GM03348 (cell line): ENCODE data around the gene USP2.

Experiments used
- DNase-seq: peaks from one replicate; pipeline ENCODE4 v3.0.0; 2012; ENCODE audit warnings: low spot score

Gene USP2

DNA sequence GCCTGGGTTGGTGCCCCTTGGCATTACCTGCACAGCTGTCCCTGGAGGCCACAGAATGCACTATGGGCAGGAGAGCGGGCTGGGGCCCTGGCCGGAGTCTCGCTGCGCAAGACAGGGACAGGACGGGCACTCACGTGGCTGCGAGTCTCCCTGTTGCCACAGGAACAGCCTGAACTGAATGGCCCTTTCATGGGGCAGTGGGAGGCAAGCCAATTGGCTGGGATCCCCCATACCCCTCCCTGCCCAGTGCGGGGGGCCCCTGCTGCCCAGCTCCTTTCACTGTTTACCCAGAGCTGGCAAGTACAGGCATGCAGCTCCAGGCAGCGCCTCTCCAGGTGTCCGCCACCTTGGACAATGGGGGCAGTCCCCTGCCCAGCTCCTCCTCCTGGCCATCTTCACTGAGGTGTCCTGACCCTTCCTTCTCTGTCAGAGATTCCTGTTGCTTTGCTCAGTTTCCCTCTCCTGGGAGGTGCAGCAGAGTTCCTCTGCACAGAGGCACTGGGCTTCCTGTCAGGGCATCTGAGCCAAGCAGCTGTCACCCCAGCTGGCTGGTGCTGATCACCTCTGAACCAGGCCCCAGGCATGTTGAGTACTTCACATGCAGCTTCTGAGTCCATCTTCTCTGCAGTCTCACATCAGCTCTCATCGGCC is 5.2 kb downstream of the USP2 start:
- no peak for DNase-seq

DNA sequence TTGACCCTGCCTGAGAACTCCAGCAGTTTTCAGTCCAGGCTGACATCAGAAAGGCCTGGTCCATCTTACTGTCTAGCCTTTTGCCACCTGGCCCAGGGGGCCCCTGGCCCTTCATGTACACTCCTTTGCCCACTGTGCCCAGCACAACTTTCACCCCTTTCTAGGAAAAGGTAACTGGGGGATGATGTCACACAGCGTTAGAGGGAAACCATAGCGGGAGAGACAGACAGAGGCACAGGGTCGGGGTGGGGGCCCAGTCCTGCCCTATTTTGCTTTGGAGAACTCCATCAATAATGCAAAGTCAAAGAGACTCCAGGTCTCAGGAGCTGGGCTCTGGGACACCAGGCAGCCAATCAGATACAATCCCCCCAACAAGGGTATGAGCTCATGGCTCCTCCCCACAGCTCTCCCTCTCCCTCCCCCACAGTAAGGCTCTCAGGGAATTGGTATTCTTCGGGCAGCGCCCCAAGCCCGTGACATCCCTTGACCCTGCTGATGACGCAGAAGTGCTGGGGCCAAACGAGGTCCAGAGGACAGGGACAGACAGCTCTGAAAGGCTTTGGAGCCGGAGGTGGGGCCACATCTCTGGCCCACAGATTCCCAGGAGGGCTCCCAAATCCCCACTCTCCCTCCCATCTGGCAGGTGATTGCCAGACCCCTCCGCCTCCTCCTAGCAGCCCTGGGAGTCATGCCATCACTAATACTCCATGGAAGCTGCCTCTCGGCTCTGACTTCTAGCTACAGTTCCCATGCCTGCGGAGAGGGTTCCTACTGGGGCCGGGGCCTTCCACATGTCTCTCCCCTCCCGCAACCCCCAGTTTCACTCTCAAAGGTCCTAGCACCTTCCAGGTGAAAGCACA is 5.9 kb downstream of the USP2 start:
- peak; percentile 53 for DNase-seq

DNA sequence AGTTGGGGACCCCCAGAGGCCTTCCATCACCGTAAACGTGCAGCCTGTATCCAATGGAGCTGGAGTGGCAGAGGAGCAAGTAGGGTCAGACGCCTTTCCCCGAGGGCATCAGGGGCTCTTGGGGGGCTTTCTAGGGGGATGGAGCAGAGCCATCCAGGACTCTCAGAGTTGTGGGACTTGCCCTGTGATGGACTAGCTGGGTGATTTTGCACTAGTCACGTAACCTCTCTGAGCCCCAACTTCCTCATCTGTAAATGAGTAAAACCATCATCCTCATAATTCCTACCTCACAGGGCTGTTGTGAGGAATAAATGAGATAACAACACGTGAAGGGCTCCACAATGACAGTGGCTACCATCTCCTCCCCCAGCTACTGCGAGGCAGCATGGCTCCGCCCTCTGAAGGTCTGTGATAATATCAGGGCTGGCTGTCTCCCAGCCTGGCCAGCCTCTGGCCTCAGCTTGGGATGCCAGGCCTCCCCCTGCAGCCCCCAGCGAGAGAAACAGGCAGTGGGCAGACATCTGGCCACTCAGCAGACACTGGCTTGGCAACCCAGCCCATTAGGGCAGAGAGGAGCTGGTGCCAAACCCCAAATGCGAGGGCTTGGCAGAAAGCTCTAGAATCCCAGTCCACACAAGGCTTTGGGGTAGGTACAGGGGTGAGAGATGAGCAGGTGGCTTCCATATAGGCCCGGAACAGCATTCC is 6.7 kb downstream of the USP2 start:
- no peak for DNase-seq

DNA sequence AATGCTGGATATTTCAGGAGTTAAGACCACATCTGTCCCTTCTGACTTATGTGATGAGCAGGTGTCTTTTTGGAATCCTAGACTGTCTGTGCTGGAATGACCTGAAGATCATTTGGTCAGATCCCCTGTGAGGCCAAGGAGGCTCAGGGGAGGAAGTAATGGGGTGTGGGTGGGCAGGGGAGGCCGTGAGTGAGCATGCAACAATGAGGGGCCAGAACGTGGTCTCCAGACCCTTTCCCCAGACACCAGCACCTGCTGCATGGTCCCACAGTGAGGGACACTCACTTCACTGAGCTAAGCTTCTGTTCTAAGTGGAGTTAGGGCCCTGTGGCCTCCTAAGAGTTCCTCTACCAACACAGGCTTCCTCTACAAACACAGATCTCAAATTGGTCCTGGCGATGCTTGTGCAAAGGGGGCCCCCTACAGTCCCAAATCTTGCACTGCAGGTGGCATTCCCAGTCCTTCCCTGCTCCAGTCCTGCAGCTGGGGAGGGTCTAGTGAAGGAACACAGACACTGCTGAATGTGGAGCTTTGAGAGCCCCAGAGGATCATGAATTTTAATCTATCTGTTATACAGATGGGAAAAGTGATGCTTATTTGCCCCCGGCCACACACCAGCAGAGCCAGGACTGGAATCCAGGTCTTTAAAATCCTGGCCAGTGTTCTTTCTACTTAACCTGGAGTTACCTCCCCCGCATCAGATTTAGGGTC is 7.4 kb downstream of the USP2 start:
- peak; percentile 84 for DNase-seq

DNA sequence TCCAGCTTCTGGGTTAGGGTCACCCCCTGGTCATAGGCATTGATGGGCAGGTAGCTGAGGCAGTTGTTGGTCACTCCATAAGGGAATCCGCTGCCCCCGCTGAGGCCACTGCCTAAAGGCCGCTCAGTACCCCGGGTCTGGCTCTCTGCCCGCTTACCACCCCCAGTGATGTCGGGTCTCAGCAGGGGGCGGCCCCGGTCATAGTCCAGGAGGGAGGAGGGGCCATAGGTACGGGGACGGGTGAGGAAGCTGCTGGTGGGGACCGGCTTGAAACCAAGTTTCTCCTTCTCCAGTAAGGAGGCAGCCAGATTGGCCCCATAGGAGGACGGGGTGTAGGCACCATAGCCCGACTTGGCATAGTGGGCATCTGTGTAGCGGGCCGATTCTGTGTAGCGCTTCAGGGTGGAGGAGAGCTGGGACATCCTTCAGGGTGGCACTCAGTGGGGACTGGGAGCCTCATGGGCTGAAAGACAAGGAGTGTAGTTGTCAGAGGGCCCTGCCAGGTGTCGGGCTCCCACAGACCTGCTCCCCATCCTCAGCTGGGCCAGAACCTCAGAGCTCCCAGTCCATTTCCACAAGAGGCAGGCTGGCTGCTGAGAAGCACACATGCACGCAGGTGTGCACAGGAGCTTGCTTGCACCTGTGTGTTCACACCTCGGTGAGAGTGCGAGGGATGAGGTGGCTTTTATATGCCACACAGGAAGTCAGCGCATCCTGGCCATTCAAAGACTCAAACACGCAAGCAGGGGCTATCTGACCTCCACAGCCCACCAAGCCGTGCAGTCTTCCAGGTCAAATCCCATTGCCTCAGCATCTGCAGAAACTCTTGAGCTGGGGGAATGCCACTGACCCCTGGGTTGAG is 8.2 kb downstream of the USP2 start:
- DNase-seq = no peak

DNA sequence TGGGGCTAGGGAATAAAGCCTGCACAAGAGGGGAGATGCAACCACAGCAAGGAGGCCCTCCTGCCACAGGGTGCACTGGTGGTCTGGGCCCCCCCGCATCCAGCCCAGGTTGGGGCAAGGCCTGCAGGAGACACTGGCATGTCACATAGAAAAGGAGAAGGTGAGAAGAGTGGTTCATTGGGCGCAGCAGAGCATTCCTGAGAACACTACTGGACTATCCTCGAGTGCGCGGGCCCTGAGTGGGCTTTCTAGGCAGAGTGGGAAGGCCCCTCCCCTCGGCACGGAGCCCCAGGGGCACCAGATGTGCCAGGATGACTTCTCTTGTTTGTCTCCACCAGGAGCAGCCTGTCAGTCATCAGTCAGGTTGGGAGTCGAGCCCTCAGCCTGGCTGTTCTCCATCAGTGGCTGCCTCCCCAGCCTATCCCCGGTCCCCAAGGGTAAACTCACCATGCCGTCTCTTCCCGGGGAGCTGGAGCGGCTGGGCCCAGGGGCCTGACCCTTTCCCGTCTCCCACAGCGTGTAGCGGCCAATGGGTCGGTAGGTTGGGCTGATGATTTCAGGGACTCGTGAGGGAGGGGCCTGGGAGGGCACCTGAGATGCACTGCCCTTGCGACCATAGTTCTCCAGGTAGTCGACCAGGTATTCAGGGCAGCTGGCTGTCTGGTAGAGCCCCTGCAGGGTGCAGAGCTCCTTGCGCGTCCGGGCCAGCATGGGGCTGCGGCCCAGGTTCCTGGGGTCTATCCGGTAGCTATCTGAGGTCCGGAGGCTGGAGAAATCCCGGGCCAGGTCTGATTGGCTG is 9.0 kb downstream of the USP2 start:
- DNase-seq = no peak

DNA sequence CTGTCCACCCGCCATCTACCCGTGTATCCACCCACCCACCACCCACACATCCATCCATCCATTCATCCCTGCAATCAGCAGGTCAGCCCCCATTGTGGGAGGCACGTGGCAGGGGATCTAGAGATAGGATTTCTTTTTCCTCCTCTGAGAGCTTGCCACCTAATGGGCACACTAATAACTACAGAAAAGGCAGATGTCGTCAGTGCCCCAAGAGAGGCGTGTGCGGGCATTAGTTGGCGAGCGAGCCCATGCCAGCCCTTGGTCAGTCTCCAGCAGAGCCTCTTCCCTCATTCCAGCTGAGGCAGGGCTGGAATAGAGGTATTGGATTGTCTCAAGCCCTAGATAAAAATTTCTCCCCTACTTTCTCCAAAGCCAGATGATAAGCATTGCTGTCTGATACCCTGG is 9.7 kb downstream of the USP2 start:
- no peak for DNase-seq

DNA sequence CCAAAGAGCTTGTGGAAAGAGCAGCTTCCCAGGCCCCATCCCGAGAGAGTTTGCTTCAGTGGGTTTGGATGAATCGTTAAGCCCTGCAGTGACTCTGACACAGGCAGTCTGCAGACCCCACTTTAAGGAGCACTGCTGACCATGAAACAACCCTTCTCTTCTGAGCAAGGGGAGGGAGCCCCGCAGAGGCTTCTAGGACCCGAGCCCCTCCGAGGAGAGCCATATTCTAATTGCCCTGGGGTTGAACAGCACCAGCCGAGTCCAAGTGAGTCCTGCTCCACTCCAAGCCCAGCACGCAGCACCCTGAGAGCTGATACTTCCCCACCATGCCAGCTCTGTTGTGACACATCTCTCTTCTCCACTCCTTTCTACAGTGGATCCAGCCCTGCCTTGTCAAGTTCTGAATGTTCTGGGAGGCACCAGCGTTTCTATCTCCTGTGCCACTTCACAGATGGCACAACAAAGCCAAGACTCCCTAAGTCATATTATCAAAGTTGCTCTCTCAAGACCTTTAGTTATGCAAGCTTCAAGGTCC is 10.4 kb downstream of the USP2 start:
- DNase-seq = no peak

DNA sequence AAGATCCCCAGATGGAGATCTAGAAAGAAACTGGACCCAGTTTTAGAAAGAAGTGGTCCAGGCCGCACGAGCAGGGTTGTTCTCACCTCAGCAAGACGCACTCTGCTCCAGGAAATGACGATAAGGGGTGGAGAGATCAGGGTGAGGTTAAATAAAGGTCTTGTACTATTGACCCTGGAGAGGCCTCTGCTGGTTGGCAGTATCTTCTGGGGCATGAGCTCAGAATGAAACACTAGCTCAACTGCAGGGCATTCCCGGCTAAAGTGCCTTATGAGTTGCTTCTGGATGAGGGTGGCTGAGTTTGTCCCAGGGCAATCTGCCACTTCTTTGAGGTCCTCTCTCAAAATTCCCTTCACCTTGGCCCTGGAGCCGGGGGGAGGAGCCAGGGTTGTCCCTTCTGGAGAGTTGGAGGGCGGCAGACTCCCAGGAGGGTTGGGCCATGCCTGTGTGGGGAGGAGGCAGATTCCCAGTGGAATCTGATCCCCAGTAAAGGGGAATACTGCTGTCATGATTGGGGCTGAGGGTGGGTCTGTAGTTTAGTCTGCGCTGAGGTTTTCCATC is 10.9 kb downstream of the USP2 start:
- DNase-seq = no peak

DNA sequence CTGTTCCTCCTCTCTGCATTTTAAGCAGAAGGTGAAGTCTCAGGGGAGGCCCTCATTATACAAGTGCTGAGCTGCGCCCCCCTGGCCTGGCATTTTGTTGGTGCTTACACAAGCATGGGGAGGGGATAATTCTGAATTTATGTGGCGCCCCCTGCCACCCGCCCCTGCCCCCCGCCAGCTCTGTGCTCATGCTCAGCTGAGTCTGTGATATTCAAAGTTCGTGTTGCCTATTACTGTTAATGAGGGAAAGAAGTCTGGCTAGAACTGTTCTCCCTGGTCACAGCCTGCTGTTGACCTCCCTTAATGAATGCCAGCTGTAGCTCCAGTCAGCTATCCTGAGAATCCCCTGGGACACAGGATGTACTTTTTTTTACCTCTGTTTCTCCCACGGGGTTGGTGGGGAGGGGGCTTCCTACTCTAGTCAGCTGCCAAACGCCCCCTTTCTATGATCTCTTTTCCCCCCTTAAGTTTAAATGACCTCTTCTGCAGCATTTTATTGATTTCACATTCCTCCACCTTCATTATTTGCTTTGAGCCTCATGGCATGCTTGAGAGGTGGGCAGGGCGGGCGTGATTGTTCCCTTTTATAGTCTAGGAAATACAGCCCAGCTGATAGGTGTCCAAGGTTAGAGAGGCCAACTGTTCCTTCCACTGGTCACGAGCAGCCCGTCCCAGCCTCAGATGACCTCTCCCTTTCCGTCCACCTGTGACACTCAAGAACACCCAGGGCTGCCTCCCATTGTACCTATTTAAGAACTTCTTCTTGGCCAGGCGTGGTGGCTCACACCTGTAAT is 12.2 kb downstream of the USP2 start:
- DNase-seq = peak; percentile 46

DNA sequence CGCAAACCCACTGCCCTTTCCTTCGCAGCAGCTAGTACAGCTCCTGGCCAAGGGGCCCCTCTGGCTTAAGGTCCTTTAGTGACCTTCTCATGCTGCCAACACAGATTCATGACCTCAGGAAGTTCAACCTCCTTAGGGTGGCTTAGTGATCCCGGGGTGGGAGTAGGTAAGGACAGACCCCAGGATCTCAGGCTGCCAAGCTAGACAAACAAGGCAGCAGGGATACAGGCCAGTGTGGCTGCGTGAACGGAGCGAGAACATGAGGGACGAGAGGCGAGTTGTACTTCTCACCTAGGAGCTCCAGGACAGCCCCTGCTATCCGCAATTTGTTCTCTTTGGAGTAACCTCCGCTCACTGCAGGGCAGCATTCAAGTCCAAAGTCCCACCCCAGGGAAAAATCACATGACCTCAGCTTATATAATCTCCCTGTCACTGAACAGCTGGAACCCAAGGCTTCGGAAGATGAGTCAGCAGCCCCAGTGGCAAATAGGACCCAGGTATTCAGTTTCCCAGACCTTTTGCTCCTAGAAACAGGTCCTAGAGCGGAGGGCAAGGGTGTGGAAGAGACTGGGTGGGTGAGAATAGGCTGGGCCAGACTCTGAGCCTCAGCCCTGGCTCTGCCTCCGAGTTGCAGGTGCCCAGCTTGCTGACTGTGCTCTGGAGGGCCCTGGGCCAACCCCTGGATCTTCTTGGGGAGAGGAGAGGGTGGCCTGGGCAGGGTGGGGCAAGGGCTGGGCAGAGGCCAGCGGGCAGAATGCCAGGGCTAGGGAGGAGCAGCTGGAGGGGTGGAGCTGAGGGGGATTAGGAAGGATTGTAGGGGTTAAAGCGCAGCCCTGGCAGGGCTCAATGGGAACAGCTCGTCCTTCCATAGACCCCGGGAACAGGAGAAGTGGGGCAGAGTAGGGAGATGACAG is 13.1 kb downstream of the USP2 start:
- DNase-seq = no peak

DNA sequence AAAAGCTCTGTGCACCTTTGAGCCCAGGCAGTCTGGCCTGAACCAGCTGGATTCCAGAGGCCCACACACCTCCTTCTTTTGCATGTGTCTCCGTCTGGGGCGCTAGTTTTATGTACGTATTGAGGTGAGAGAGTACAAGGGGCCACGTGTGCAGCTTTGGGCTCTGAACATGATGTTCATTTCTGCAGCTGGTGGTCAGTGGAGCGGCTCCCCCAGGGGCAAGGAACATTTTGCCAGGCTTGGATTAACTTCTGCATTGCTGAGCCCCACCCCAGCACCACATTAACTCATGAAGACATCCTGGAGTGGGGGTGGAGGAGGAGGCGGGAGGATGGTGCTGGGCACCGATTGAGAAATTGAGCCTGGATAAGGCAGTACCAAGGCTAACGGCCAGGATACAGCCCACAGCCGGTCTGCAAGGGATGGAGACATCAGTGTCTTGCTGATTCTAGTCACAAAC is 13.8 kb downstream of the USP2 start:
- DNase-seq = no peak

DNA sequence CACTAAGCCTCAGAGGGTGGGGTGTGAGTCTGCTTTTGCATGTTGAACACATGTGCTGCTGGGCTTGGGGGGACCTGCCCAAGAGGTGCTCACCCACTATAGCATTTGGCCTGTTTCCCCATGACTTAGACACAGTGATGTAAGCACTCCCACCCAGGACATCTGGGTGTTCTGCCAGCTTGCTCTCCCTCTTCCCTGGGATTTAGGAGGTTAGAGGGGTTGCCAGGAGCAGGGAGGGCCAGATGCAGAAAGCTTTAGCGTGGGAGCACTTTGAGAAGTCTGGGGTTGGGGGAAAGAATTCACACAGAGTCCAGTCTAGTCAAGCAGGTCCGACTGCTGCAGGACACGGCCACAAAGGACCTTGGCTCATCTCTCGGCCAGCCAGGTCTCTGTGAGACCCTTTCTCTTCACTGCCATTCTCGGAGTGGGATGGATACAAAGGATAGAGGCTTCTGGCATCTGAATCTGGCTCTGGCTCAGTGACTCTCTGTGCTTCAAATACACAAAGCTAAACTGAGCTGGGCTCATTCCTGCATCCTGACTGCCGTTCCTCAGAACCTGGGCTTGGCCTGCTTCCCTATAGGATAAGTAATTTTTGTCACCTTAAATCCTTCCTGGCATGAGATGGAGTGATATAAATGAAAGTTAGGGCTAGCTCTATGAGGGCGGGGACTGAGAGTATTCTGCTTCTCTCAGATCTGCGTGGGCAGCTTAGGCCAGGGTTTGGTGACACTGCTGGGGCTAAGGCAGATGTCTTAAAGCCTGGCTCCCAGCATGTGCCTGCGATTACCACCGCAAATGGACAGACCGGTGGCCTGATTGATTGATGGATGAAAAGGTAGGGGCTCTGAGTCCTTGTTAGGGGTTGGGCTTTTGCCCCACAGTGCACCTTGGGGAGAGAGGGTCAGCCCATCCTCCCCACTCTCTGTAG is 14.5 kb downstream of the USP2 start:
- no peak for DNase-seq

DNA sequence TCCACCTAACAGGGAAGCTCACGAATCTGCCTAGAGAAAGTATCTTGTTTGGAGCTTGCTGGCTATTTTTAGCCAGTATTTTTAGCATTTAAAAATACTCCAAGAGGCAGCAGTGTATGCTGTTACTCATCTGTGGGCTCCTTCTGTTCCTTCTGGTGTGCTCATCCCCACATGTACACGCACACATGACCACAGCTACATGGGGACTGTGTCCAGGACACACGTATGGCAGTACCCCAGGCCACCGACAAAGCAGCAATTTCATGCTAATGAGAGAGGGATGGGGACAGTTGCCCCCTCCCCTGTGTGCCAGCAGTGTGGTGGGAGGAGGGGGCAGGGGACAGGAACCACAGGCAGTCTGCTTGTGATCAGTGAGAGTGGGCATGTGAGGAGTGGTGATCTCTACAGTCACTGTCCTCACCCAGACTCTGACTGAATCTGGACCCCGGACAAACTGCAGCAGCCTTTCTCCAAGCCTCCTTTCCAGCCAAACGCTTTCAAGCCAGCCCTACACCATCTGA is 16.4 kb downstream of the USP2 start:
- peak; percentile 49 for DNase-seq

DNA sequence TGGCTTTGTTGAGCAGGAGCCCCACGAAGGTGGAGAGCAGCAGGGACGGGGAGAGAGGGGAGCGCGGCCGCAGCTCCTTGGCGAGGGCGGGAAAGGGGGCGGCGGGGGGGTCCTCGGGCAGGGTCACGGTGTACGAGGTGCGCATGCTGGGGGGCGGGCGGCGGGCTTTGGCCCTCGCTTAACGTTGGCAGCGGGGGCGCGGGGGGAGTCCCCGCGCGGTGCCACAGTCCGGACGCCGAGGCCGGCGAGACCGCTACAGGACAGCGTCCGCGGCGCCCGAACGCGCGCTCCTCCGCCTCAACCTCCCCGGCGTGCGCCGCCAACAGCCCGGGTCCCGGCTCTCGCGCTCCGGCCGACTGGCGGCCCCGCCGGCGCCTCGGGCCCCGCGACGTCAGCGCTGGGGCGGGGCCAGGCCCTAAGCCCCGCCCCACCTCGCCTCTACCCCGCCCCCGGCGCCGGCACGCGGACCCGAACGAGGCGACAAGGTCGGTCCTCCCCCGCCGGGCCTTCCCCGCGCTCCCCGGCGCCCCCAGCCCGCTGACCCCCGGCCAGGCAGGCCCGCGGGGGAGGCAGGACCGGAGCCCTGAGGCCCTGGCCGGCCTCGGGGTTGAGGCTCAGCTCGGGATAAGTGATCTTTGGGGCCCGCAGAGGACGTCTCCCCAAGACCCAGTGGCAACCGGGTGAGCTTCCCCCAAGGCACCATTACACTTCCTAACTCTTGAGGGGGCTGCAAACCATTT is 17.5 kb downstream of the USP2 start:
- peak; percentile 94 for DNase-seq
